RCC 7860 (cell line): Measurements from ENCODE around the gene GPBP1L1.
"Not testable (repeated sequence)": the region's sequence is repeated elsewhere in the genome, so short reads cannot be mapped to it uniquely, and the experiment has no call there.

ENCODE experiments used
- DNase-seq: peaks from one replicate; pipeline ENCODE4 v3.0.0-alpha.2; 2015; ENCODE audit warnings: low spot score
- FAIRE-seq: peaks from 2 replicates; lab custom pipeline; 2012; peaks lifted over from hg19 to GRCh38; lab: Jason Lieb, UNC

The GPBP1L1 gene

GRCh38 chr1:45604239-45604638 lies 82.1 kb downstream of the GPBP1L1 start:
- DNase-seq = no peak
- no peak for FAIRE-seq

- FAIRE-seq, DNase-seq: not testable (repeated sequence)
Measured at GRCh38 chr1:45596765-45597164, 89.6 kb downstream of the GPBP1L1 start.

- FAIRE-seq (no peak), DNase-seq (no peak)
Measured at GRCh38 chr1:45594412-45594811, 91.9 kb downstream of the GPBP1L1 start.

- FAIRE-seq (peak; percentile 40), DNase-seq (peak; percentile 29)
Measured at GRCh38 chr1:45589861-45590260, 96.5 kb downstream of the GPBP1L1 start.

- DNase-seq = no peak
- no peak for FAIRE-seq
Measured at GRCh38 chr1:45586769-45587168, 99.6 kb downstream of the GPBP1L1 start.

GRCh38 chr1:45585496-45586075 lies 100.7 kb downstream of the GPBP1L1 start:
- FAIRE-seq = no peak

GRCh38 chr1:45585110-45585426 lies 101.3 kb downstream of the GPBP1L1 start:
- DNase-seq (no peak), FAIRE-seq (no peak)

More at GRCh38 chr1:45585496-45586075, 100.7 kb downstream of the GPBP1L1 start:
- no peak for DNase-seq

GRCh38 chr1:45584351-45585109 lies 101.8 kb downstream of the GPBP1L1 start:
- FAIRE-seq = no peak
- peak; percentile 66 for DNase-seq

- FAIRE-seq (no peak), DNase-seq (peak; percentile 72)
Measured at GRCh38 chr1:45583666-45584350, 102.5 kb downstream of the GPBP1L1 start, which contains the start of gene NASP. Gene NASP, plus strand, starts transcription at chr1:45584041. Its CDS starts 106 bp downstream, at chr1:45584147.

GRCh38 chr1:45583264-45583665 lies 103.1 kb downstream of the GPBP1L1 start:
- peak; percentile 94 for DNase-seq
- FAIRE-seq = peak; percentile 90
